ENCODE results near the gene MEF2B.

DNA sequence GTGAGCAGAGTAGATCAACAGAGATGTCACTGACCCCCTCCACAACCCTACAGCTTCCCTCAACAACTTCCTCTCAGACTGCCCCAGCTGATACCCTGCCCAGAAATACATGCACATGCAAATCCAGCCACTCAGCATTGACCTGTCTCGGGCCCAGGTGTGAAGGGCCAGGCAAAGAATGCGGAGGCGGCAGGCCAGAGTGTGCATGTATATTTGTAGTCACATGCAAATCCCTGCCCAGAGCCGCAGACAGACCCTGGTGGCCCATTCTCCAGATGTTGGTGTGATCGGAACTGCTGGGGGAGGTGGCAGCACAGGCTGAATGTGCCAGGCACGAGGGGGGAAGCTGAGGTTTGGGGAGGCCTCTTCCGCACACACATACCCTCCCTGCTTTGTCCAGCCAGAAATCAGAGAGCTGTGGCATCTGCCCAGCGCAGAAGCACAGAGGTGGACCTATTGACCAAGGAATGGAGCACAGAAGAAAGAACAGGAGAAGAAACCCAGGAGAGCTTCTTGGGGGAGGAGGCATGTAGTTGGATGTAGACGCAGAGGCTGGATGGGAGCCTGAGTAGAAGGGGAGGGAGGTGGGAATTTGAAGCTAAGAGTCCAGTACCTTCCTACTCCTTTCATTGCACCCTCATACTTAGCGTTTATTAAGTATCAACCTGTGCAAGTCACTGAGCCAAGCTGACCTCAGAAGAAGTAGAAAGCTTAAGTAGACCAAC lies 14.4 kb downstream of the MEF2B start:
- TF ChIP-seq CTCF (IDR thresholded peaks at IDR 0.05; ENCODE audit: borderline replicate concordance, extremely low read depth, low read length, poor library complexity, severe bottlenecking) (no peak), EZH2 (IDR thresholded peaks at IDR 0.05; ENCODE audit: borderline replicate concordance, low read depth, low read length, severe bottlenecking) (no peak)
